IPS DF 6.9 (cell line): ENCODE data around the gene MEAF6.

Experiments used
- DNase-seq: peaks from one replicate; pipeline ENCODE4 v3.0.0-alpha.2; 2013; ENCODE audit warnings: low read depth, low spot score
- H3K27ac ChIP-seq: one replicate; pipeline ENCODE4 v1.5.1; 2013; ENCODE audit warnings: low read length, control low read depth
- H3K27me3 ChIP-seq: 2 replicates; pipeline ENCODE4 v1.6.1; 2013; ENCODE audit warnings: mild to moderate bottlenecking, low read length; ENCODE audit not compliant: control insufficient read depth, insufficient read depth
- H3K36me3 ChIP-seq: 2 replicates; pipeline ENCODE4 v1.6.1; 2013; ENCODE audit warnings: low read length; ENCODE audit not compliant: control insufficient read depth, insufficient read depth
- H3K4me1 ChIP-seq: 2 replicates; pipeline ENCODE4 v1.6.1; 2013; ENCODE audit warnings: low read length; ENCODE audit not compliant: control insufficient read depth, insufficient read depth
- H3K4me3 ChIP-seq: 2 replicates; pipeline ENCODE4 v1.5.1; 2013; ENCODE audit warnings: mild to moderate bottlenecking, low read length
- H3K9me3 ChIP-seq: 2 replicates; pipeline ENCODE4 v1.6.1; 2013; ENCODE audit warnings: low read length, inconsistent platforms; ENCODE audit not compliant: control insufficient read depth, insufficient read depth
- WGBS: extraction: QIAGEN DNeasy Blood & Tissue Kit; methylation state at CpG from one replicate; pipeline ENCODE4 v1.1.7; 2013; ENCODE audit warnings: mixed read lengths, missing lambda C conversion rate; ENCODE audit not compliant: insufficient read length, insufficient coverage; 5-methylcytosine and 5-hydroxymethylcytosine counted together

Gene MEAF6

GRCh38 chr1:37461698-37462436 lies 52.7 kb downstream of the MEAF6 start:
- Histone ChIP-seq H3K4me3 (no peak overlapping the region), H3K4me1 (no peaks in the 10 kb centered on the region), H3K9me3 (no peaks in the 10 kb centered on the region), H3K27me3 (no peaks in the 10 kb centered on the region; the same call in 1 of the 2 replicates), H3K27ac (no peak overlapping the region), H3K36me3 (no peaks in the 10 kb centered on the region)
- no peak for DNase-seq
- WGBS = no CpG with 5 or more reads among the region's 9 CpGs

GRCh38 chr1:37458551-37458950 lies 56.0 kb downstream of the MEAF6 start:
- no peak overlapping the region for H3K27ac ChIP-seq
- no CpG with 5 or more reads among the region's 3 CpGs for WGBS
- H3K27me3 ChIP-seq = no peaks in the 10 kb centered on the region; the same call in 1 of the 2 replicates
- H3K9me3 ChIP-seq = no peaks in the 10 kb centered on the region
- DNase-seq = no peak
- no peaks in the 10 kb centered on the region for H3K36me3 ChIP-seq
- no peak overlapping the region for H3K4me3 ChIP-seq
- 0 out of 2 replicates have a peak, but pooled peaks cover 3% of the 10 kb centered on the region for H3K4me1 ChIP-seq

GRCh38 chr1:37456614-37457013 lies 58.0 kb downstream of the MEAF6 start:
- 0 out of 2 replicates have a peak, but pooled peaks cover 3% of the 10 kb centered on the region for H3K4me1 ChIP-seq
- no peak overlapping the region for H3K4me3 ChIP-seq
- no peaks in the 10 kb centered on the region for H3K36me3 ChIP-seq
- H3K9me3 ChIP-seq = no peaks in the 10 kb centered on the region
- no peaks in the 10 kb centered on the region; the same call in 1 of the 2 replicates for H3K27me3 ChIP-seq
- no peak overlapping the region for H3K27ac ChIP-seq
- DNase-seq = no peak

GRCh38 chr1:37455516-37455915 lies 59.0 kb downstream of the MEAF6 start:
- H3K27me3 ChIP-seq = no peaks in the 10 kb centered on the region; the same call in 1 of the 2 replicates
- no CpG with 5 or more reads among the region's 10 CpGs for WGBS
- H3K4me3 ChIP-seq = no peak overlapping the region
- no peak overlapping the region for H3K27ac ChIP-seq
- H3K4me1 ChIP-seq = 0 out of 2 replicates have a peak, but pooled peaks cover 3% of the 10 kb centered on the region
- H3K36me3 ChIP-seq = no peaks in the 10 kb centered on the region
- no peaks in the 10 kb centered on the region for H3K9me3 ChIP-seq
- no peak for DNase-seq

GRCh38 chr1:37453647-37454046 lies 60.9 kb downstream of the MEAF6 start:
- no peak for DNase-seq
- Histone ChIP-seq H3K27ac (no peak overlapping the region), H3K9me3 (no peaks in the 10 kb centered on the region), H3K27me3 (no peaks in the 10 kb centered on the region; the same call in 1 of the 2 replicates), H3K36me3 (no peaks in the 10 kb centered on the region), H3K4me3 (no peak overlapping the region), H3K4me1 (peaks cover 6% of the 10 kb centered on the region; the same call in 1 of the 2 replicates)
- no CpG with 5 or more reads among the region's 7 CpGs for WGBS

- no CpG with 5 or more reads among the region's 6 CpGs for WGBS
- Histone ChIP-seq H3K36me3 (no peaks in the 10 kb centered on the region), H3K4me1 (peaks cover 11% of the 10 kb centered on the region; the same call in 1 of the 2 replicates), H3K27ac (no peak overlapping the region), H3K4me3 (no peak overlapping the region), H3K27me3 (no peaks in the 10 kb centered on the region), H3K9me3 (no peaks in the 10 kb centered on the region)
- DNase-seq = no peak
Measured at GRCh38 chr1:37452416-37452815, 62.1 kb downstream of the MEAF6 start.

- WGBS = no CpG with 5 or more reads among the region's 5 CpGs
- Histone ChIP-seq H3K27ac (no peak overlapping the region), H3K4me1 (peaks cover 8% of the 10 kb centered on the region; the same call in 1 of the 2 replicates), H3K27me3 (no peaks in the 10 kb centered on the region), H3K36me3 (no peaks in the 10 kb centered on the region), H3K4me3 (no peak overlapping the region), H3K9me3 (no peaks in the 10 kb centered on the region)
- no peak for DNase-seq
Measured at GRCh38 chr1:37449936-37450335, 64.6 kb downstream of the MEAF6 start.

- no peak for DNase-seq
- no peaks in the 10 kb centered on the region for H3K27me3 ChIP-seq
- no CpG with 5 or more reads among the region's 15 CpGs for WGBS
- no peaks in the 10 kb centered on the region for H3K9me3 ChIP-seq
- H3K36me3 ChIP-seq = no peaks in the 10 kb centered on the region
- H3K27ac ChIP-seq = no peak overlapping the region
- peaks cover 8% of the 10 kb centered on the region; the same call in 1 of the 2 replicates for H3K4me1 ChIP-seq
- no peak overlapping the region for H3K4me3 ChIP-seq
Measured at GRCh38 chr1:37448691-37449417, 65.7 kb downstream of the MEAF6 start.

- Histone ChIP-seq H3K9me3 (no peaks in the 10 kb centered on the region), H3K4me1 (peaks cover 8% of the 10 kb centered on the region; the same call in 1 of the 2 replicates), H3K27ac (no peak overlapping the region), H3K27me3 (no peaks in the 10 kb centered on the region), H3K36me3 (no peaks in the 10 kb centered on the region), H3K4me3 (no peak overlapping the region)
- WGBS = no CpG with 5 or more reads among the region's 2 CpGs
- no peak for DNase-seq
Measured at GRCh38 chr1:37448185-37448584, 66.4 kb downstream of the MEAF6 start.

GRCh38 chr1:37446874-37447273 lies 67.7 kb downstream of the MEAF6 start:
- no peaks in the 10 kb centered on the region for H3K9me3 ChIP-seq
- H3K36me3 ChIP-seq = no peaks in the 10 kb centered on the region
- no peak overlapping the region for H3K27ac ChIP-seq
- DNase-seq = no peak
- no peaks in the 10 kb centered on the region for H3K27me3 ChIP-seq
- H3K4me3 ChIP-seq = no peak overlapping the region
- H3K4me1 ChIP-seq = peaks cover 8% of the 10 kb centered on the region; the same call in 1 of the 2 replicates
- no CpG with 5 or more reads among the region's 6 CpGs for WGBS
